WTC11 (cell line): ENCODE data around the gene RGS9.

Experiments
- AFF4 ChIP-seq: sonication (generic); formaldehyde crosslinking; IDR thresholded peaks from 2 replicates; pipeline ENCODE4 v1.8.1; 2023; ENCODE audit warnings: mild to moderate bottlenecking, missing genetic modification reagents, borderline replicate concordance
- CREB1 ChIP-seq: sonication (generic); formaldehyde crosslinking; IDR thresholded peaks from 2 replicates; pipeline ENCODE4 v1.8.0; 2023; ENCODE audit warnings: mild to moderate bottlenecking, missing genetic modification reagents
- CTCF ChIP-seq: fragments of 200-600 bp; IDR thresholded peaks from 2 replicates; pipeline ENCODE4 v1.8.0; 2022; ENCODE audit warnings: antibody characterized with exemption
- GRHL2 ChIP-seq: fragments of 250-450 bp; sonication (Bioruptor Pico); IDR thresholded peaks from 2 replicates; pipeline ENCODE4 v1.8.0; 2022; ENCODE audit warnings: mild to moderate bottlenecking, moderate library complexity; ENCODE audit not compliant: insufficient replicate concordance, severe bottlenecking
- HMGXB4 ChIP-seq: sonication (generic); formaldehyde crosslinking; IDR thresholded peaks from 2 replicates; pipeline ENCODE4 v1.8.1; 2023; ENCODE audit warnings: mild to moderate bottlenecking, moderate library complexity, missing genetic modification reagents
- KAT7 ChIP-seq: sonication (generic); formaldehyde crosslinking; IDR thresholded peaks from 2 replicates; pipeline ENCODE4 v1.8.1; 2023; ENCODE audit warnings: missing genetic modification reagents, mild to moderate bottlenecking, borderline replicate concordance
- MAX ChIP-seq: sonication (generic); formaldehyde crosslinking; IDR thresholded peaks from 2 replicates; pipeline ENCODE4 v1.8.0; 2022; ENCODE audit warnings: mild to moderate bottlenecking, missing genetic modification reagents
- MLX ChIP-seq: sonication (generic); formaldehyde crosslinking; IDR thresholded peaks from 2 replicates; pipeline ENCODE4 v1.8.1; 2023; ENCODE audit warnings: mild to moderate bottlenecking, missing genetic modification reagents, moderate library complexity
- MYBL2 ChIP-seq: sonication (generic); formaldehyde crosslinking; IDR thresholded peaks from 2 replicates; pipeline ENCODE4 v1.8.1; 2023; ENCODE audit warnings: mild to moderate bottlenecking, moderate library complexity, missing genetic modification reagents
- NR2C2 ChIP-seq: sonication (generic); formaldehyde crosslinking; IDR thresholded peaks from 2 replicates; pipeline ENCODE4 v1.8.0; 2022; ENCODE audit warnings: mild to moderate bottlenecking, missing genetic modification reagents
- NR3C1 ChIP-seq: sonication (generic); formaldehyde crosslinking; conservative IDR thresholded peaks from 2 replicates; pipeline ENCODE4 v1.8.1; 2023; ENCODE audit warnings: low read depth, mild to moderate bottlenecking, missing genetic modification reagents
- TEAD4 ChIP-seq: sonication (generic); formaldehyde crosslinking; IDR thresholded peaks from 2 replicates; pipeline ENCODE4 v1.8.0; 2022; ENCODE audit warnings: mild to moderate bottlenecking, missing genetic modification reagents
- ZNF121 ChIP-seq: sonication (generic); formaldehyde crosslinking; IDR thresholded peaks from 2 replicates; pipeline ENCODE4 v1.8.0; 2023; ENCODE audit warnings: missing genetic modification reagents

- TF ChIP-seq CTCF: no peak
- TF ChIP-seq GRHL2 (CRISPR knock-in tag): no peak
- TF ChIP-seq MAX (CRISPR knock-in tag): no peak
- no peak for TF ChIP-seq KAT7
- TF ChIP-seq CREB1: no peak
- TF ChIP-seq MYBL2 (CRISPR knock-in tag): no peak
- no peak for TF ChIP-seq ZNF121
- TF ChIP-seq AFF4: no peak
- no peak for TF ChIP-seq HMGXB4 (CRISPR knock-in tag)
- no peak for TF ChIP-seq NR3C1 (CRISPR knock-in tag)
- no peak for TF ChIP-seq MLX (CRISPR knock-in tag)
- no peak for TF ChIP-seq TEAD4
- TF ChIP-seq NR2C2 (CRISPR knock-in tag): no peak
These were observed 92.9 kb downstream of the RGS9 start for GRCh38 chr17:65230040-65230439.
